KMS-11 (cell line): ENCODE results near the gene SLC6A9.

ENCODE experiments used
- H2AFZ ChIP-seq: fragments of 200-600 bp; sonication (generic); 2 replicates; pipeline ENCODE4 v1.6.1; 2016; ENCODE audit warnings: antibody characterized with exemption, mixed run types, low read depth
- H3K27ac ChIP-seq: fragments of 200-600 bp; sonication (generic); 2 replicates; pipeline ENCODE4 v1.6.1; 2016; ENCODE audit warnings: mild to moderate bottlenecking, mixed run types
- H3K27me3 ChIP-seq: fragments of 200-600 bp; sonication (generic); 2 replicates; pipeline ENCODE4 v1.6.1; 2017; ENCODE audit warnings: mild to moderate bottlenecking, low read depth, mixed run types, moderate library complexity; ENCODE audit not compliant: insufficient read depth
- H3K36me3 ChIP-seq: fragments of 200-600 bp; sonication (generic); 2 replicates; pipeline ENCODE4 v1.6.1; 2017; ENCODE audit warnings: mild to moderate bottlenecking, mixed run types; ENCODE audit not compliant: insufficient read depth
- H3K4me1 ChIP-seq: fragments of 200-600 bp; sonication (generic); 2 replicates; pipeline ENCODE4 v1.6.1; 2016; ENCODE audit warnings: mild to moderate bottlenecking, low read depth, mixed run types; ENCODE audit not compliant: poor library complexity, severe bottlenecking
- H3K4me2 ChIP-seq: fragments of 200-600 bp; sonication (generic); 2 replicates; pipeline ENCODE4 v1.7.0; 2016; ENCODE audit warnings: mild to moderate bottlenecking, mixed run types
- H3K4me3 ChIP-seq: fragments of 200-600 bp; sonication (generic); IDR thresholded peaks from 2 replicates; pipeline ENCODE4 v1.6.1; 2017; ENCODE audit warnings: low read depth, low read length, mixed read lengths; ENCODE audit not compliant: insufficient read depth
- H3K79me2 ChIP-seq: fragments of 200-600 bp; sonication (generic); 2 replicates; pipeline ENCODE4 v1.6.1; 2016; ENCODE audit warnings: low read depth, mixed run types; ENCODE audit not compliant: insufficient read depth
- H3K9ac ChIP-seq: fragments of 200-600 bp; sonication (generic); 2 replicates; pipeline ENCODE4 v1.6.1; 2016; ENCODE audit warnings: mild to moderate bottlenecking, mixed run types
- H4K20me1 ChIP-seq: fragments of 200-600 bp; sonication (generic); 2 replicates; pipeline ENCODE4 v1.6.1; 2016; ENCODE audit warnings: mild to moderate bottlenecking, mixed run types; ENCODE audit not compliant: insufficient read depth
- TF ChIP-seq, protein P1 (sequence below): fragments of 200-600 bp; sonication (generic); conservative IDR thresholded peaks from 2 replicates; pipeline ENCODE4 v1.6.1; 2017; ENCODE audit warnings: low read depth, mild to moderate bottlenecking, antibody characterized with exemption, low read length, moderate library complexity, mixed read lengths

Gene SLC6A9

GRCh38 chr1:44037154-44037553, 5.9 kb upstream of the SLC6A9 start:
- Histone ChIP-seq H3K9ac (no peak overlapping the region), H3K4me2 (no peak overlapping the region)

DNA sequence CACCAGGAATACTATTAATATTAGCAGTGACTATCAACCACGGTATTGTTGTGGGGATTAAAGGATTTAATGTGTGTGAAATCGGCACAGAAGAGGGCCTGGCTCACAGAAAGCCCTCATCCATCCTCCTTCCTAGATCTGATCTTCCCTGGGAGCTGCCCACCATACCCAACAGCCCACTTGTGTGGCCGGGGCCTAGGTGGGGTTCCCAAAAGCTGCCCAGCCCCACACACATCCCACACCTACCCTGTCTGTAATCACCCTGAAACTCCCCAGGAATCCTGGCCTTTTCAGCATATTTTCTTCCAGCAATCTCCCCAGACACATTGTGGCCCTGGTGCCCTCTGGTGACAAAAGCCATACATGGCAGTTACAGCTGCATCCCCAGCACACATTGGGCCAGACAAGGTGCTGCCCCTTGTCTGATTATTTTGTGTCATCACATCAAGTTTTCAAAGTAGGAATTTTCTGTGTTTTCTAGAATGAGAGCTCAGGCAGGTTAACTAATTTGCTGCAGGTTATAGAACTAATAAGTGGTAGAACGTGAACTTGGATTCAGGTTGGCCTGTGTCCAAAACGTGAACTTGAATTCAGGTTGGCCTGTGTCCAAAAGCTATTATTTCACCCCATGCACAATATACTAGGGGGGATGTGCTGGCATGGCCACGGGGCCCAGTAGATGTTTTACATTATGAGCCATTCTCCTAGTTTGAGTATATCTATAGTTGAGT, 5.3 kb upstream of the SLC6A9 start:
- Histone ChIP-seq H3K9ac (no peak overlapping the region), H3K4me3 (no peak overlapping the region), H2AFZ (peak overlapping the region; percentile 31; the same call in 1 of the 2 replicates), H4K20me1 (no peaks in the 10 kb centered on the region), H3K36me3 (no peaks in the 10 kb centered on the region), H3K4me2 (no peak overlapping the region), H3K27ac (no peak overlapping the region), H3K4me1 (peaks cover 19% of the 10 kb centered on the region), H3K27me3 (no peaks in the 10 kb centered on the region), H3K79me2 (no peaks in the 10 kb centered on the region)
- TF ChIP-seq, protein P1, sequence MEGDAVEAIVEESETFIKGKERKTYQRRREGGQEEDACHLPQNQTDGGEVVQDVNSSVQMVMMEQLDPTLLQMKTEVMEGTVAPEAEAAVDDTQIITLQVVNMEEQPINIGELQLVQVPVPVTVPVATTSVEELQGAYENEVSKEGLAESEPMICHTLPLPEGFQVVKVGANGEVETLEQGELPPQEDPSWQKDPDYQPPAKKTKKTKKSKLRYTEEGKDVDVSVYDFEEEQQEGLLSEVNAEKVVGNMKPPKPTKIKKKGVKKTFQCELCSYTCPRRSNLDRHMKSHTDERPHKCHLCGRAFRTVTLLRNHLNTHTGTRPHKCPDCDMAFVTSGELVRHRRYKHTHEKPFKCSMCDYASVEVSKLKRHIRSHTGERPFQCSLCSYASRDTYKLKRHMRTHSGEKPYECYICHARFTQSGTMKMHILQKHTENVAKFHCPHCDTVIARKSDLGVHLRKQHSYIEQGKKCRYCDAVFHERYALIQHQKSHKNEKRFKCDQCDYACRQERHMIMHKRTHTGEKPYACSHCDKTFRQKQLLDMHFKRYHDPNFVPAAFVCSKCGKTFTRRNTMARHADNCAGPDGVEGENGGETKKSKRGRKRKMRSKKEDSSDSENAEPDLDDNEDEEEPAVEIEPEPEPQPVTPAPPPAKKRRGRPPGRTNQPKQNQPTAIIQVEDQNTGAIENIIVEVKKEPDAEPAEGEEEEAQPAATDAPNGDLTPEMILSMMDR, result peak; percentile 87

More at GRCh38 chr1:44037154-44037553, 5.9 kb upstream of the SLC6A9 start:
- no peak overlapping the region for H3K4me3 ChIP-seq
- H4K20me1 ChIP-seq, result no peaks in the 10 kb centered on the region
- H3K79me2 ChIP-seq, result no peaks in the 10 kb centered on the region
- TF ChIP-seq, protein P1, result no peak
- no peaks in the 10 kb centered on the region for H3K36me3 ChIP-seq
- no peaks in the 10 kb centered on the region for H3K27me3 ChIP-seq
- H3K27ac ChIP-seq, result no peak overlapping the region
- H2AFZ ChIP-seq, result no peak overlapping the region
- peaks cover 14% of the 10 kb centered on the region for H3K4me1 ChIP-seq

DNA sequence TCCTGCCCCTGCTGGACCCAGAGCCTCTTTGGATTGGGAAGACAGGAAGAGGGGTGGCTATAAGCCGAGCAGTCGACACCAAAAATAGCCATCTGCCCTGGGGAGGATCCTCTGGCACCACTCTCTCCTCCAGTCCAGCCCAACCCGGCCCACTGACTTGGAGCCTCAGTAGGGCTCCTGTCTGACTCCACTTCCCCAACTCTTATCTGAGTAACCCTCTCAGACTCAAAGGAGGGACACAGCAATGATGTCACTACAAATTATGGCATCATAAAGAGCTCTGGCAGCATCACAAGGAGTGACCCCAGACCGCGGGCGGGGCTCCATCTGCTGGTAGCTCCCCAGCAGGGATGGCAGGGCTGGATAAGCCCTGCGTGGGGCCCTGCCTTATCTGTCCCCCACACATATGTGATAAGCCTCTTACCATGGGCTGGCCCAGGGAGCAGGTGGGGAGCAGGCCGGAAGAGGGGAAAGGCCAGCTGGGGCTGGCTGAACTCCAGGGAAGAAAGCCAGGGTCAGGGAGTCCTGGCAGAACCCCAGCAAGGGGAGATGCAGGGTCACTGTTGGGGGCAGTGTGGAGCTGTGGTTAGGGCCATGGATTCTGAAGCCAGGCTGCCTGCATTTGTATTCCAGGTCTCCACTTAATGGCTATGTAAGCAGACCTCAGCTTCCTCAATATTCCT, 4.6 kb upstream of the SLC6A9 start:
- H3K79me2 ChIP-seq, result no peaks in the 10 kb centered on the region
- H3K4me1 ChIP-seq, result peaks cover 21% of the 10 kb centered on the region
- H3K4me3 ChIP-seq, result no peak overlapping the region
- H4K20me1 ChIP-seq, result no peaks in the 10 kb centered on the region
- H3K27me3 ChIP-seq, result no peaks in the 10 kb centered on the region
- H3K36me3 ChIP-seq, result no peaks in the 10 kb centered on the region
- TF ChIP-seq, protein P1, result no peak
- no peak overlapping the region for H3K27ac ChIP-seq
- no peak overlapping the region for H3K9ac ChIP-seq
- H2AFZ ChIP-seq, result peak overlapping the region; percentile 31; the same call in 1 of the 2 replicates
- H3K4me2 ChIP-seq, result no peak overlapping the region

DNA sequence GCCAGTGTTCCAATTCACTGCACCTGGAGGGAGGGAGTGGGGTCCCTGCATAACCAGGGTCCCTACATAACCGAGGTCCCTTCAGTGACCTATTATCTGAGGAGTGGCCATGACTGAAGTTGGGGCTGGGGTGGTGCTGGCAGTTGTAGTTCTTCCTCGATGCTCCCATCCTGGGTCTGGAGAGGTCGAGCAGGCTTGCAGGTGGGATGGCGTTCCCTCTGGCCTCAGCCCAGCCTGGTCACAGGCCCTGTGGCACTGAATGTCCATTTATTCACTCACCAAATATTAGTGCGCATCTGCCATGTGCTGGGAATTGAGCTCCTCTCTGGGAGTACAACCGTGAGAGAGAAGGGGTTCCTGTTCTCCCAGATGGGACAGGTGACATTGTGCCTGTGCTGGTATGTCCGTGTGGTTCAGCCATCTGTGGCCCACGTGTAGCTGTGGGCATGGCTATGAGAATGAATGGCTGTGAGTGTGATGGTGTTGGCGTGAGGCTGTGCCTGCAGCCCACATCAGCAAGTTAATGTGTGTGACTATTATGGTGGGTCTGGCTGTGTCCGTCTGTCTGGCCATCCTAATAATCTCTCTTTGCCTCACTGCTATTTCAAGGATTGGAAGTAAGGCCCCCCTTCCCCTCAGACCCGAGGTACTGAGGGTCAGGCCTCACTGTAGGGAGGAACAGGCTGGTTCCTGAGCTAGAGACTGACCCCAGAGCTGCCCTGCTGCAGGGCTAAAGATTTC, 3.9 kb upstream of the SLC6A9 start:
- Histone ChIP-seq H3K36me3 (no peaks in the 10 kb centered on the region), H3K27me3 (no peaks in the 10 kb centered on the region)

More for the DNA sequence above, 3.9 kb upstream of the SLC6A9 start:
- no peak overlapping the region for H3K4me2 ChIP-seq
- H4K20me1 ChIP-seq, result no peaks in the 10 kb centered on the region
- H3K4me1 ChIP-seq, result peaks cover 21% of the 10 kb centered on the region
- H3K79me2 ChIP-seq, result no peaks in the 10 kb centered on the region
- H3K4me3 ChIP-seq, result no peak overlapping the region
- H3K27ac ChIP-seq, result no peak overlapping the region
- H2AFZ ChIP-seq, result no peak overlapping the region
- no peak overlapping the region for H3K9ac ChIP-seq
- TF ChIP-seq, protein P1, result no peak
